Kidney (tissue), 14 donors: ENCODE results near the gene AKAP6. TPM values are rescaled to one million over a fixed set of nuclear protein-coding genes. Genes with fewer than 3 reads are reported as not detected.

ENCODE experiments used
- DNase-seq, 5 donors: peaks; one replicate each; pipeline ENCODE4 v3.0.0-alpha.2; 2013 to 2020
- FAIRE-seq: peaks from 2 replicates; lab custom pipeline; 2012; peaks lifted over from hg19 to GRCh38; lab: Jason Lieb, UNC
- H3K27ac ChIP-seq, 2 donors: one replicate each; pipeline ENCODE4 v1.7.0; 2013; ENCODE audit warnings: low read depth in 2 of 2, low read length in 2 of 2, inconsistent platforms in 1 of 2
- H3K27me3 ChIP-seq: one replicate; pipeline ENCODE4 v1.7.1; 2013; ENCODE audit warnings: low read length, inconsistent platforms; ENCODE audit not compliant: control insufficient read depth, insufficient read depth
- H3K36me3 ChIP-seq, 3 donors: one replicate each; pipeline versions ENCODE4 v1.7.0 to v1.7.1; 2013; ENCODE audit warnings: low read length in 3 of 3, control low read depth in 1 of 3, inconsistent platforms in 1 of 3; ENCODE audit not compliant: insufficient read depth in 3 of 3, control insufficient read depth in 2 of 3
- H3K4me1 ChIP-seq, 3 donors: one replicate each; pipeline versions ENCODE4 v1.7.0 to v1.7.1; 2013; ENCODE audit warnings: low read length in 3 of 3, inconsistent platforms in 1 of 3, low read depth in 1 of 3; ENCODE audit not compliant: control insufficient read depth in 2 of 3, insufficient read depth in 2 of 3
- H3K4me3 ChIP-seq, 3 donors: one replicate each; pipeline versions ENCODE4 v1.7.0 to v1.8.1; 2013; ENCODE audit warnings: low read length in 3 of 3, control low read depth in 1 of 3, inconsistent platforms in 1 of 3
- H3K9ac ChIP-seq, 3 donors: one replicate each; pipeline versions ENCODE4 v1.7.0 to v1.7.1; 2013; ENCODE audit warnings: low read length in 3 of 3, control low read depth in 1 of 3, inconsistent platforms in 1 of 3
- H3K9me3 ChIP-seq, 3 donors: one replicate each; pipeline versions ENCODE4 v1.7.0 to v1.7.1; 2013; ENCODE audit warnings: low read length in 3 of 3, control low read depth in 1 of 3, inconsistent platforms in 1 of 3; ENCODE audit not compliant: control insufficient read depth in 2 of 3, insufficient read depth in 1 of 3
- intact Hi-C: fragments of 100-400 bp; cut with DNase I; formaldehyde crosslinking; loops from one replicate; pipeline ENCODE4 v1.11.1; 2022
- polyA plus RNA-seq: library from polyadenylated mRNA; stranded (reverse); fragments of 350-450 nt; fragmentation: Illumina TruSeq; extraction: RNeasy Lipid Tissue Mini Kit (QIAGEN cat#74804); gene quantifications from one replicate; pipeline ENCODE4 v1.2.3, GENCODE V29; 2014; ENCODE audit warnings: low read depth, low replicate concordance; ENCODE audit not compliant: insufficient read depth
- total RNA-seq: library from RNA; stranded (reverse); fragmentation: NEBNext Ultra II Directional; extraction: Animal tissue kit (Norgen Biotek cat#: 25700); gene quantifications from one replicate; pipeline ENCODE4 v1.2.1, GENCODE V29; 2021
- TF ChIP-seq, protein P1 (sequence below): IDR thresholded peaks from 3 replicates; pipeline ENCODE4 v1.5.1; 2012; ENCODE audit warnings: mild to moderate bottlenecking, moderate library complexity, borderline replicate concordance; ENCODE audit not compliant: insufficient read depth; ENCODE audit errors: extremely low read depth
- donor health status: control.
- donor health status: control.
- donor health status: control.
- donor health status: control.
- donor health status: control.
- donor health status: DM: yes; HTN: yes; CAD: no.
- donor health status: Normal renal cell carcinoma (clear cell type).

The AKAP6 gene
- total and polyA plus RNA-seq, 2 donors from 2014 or later, result 0.92 to 10.5 TPM

DNA sequence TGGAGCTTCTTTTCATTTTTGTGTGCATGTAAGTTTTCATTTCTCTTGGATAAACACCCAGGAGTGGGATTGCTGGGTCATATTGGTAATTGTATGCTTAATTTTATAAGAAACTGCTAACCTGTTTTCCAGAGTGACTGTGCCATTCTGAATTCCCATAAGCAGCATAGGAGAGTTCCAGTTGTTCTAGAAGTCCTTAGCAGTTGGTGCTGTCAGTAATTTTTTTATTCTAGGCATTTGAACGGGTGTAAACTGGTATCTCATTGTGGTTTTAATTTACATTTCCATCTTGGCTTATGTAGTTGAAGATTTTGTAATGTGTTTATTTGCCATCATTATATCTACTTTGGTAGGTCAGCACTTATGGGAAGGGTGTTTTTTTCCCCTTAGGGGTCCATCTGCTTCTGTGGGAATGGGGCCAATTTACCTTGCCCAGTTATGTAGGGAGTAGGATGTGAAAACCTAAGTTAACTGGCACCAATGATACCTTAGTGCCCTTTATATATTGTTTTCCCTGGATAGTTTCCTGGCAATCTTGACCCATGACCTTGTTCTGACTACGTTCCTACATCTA is 202.9 kb downstream of the AKAP6 start:
- Histone ChIP-seq H3K27ac (no peak overlapping the region), H3K4me1 (no peaks in the 10 kb centered on the region), H3K9me3 (no peaks in the 10 kb centered on the region), H3K9ac (no peak overlapping the region), H3K27me3 (no peaks in the 10 kb centered on the region), H3K4me3 (no peak overlapping the region), H3K36me3 (no peaks in the 10 kb centered on the region)
- TF ChIP-seq, protein P1, sequence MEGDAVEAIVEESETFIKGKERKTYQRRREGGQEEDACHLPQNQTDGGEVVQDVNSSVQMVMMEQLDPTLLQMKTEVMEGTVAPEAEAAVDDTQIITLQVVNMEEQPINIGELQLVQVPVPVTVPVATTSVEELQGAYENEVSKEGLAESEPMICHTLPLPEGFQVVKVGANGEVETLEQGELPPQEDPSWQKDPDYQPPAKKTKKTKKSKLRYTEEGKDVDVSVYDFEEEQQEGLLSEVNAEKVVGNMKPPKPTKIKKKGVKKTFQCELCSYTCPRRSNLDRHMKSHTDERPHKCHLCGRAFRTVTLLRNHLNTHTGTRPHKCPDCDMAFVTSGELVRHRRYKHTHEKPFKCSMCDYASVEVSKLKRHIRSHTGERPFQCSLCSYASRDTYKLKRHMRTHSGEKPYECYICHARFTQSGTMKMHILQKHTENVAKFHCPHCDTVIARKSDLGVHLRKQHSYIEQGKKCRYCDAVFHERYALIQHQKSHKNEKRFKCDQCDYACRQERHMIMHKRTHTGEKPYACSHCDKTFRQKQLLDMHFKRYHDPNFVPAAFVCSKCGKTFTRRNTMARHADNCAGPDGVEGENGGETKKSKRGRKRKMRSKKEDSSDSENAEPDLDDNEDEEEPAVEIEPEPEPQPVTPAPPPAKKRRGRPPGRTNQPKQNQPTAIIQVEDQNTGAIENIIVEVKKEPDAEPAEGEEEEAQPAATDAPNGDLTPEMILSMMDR, result no peak
- intact Hi-C loops, result no loop called here
- FAIRE-seq (no peak), DNase-seq (no peak)

DNA sequence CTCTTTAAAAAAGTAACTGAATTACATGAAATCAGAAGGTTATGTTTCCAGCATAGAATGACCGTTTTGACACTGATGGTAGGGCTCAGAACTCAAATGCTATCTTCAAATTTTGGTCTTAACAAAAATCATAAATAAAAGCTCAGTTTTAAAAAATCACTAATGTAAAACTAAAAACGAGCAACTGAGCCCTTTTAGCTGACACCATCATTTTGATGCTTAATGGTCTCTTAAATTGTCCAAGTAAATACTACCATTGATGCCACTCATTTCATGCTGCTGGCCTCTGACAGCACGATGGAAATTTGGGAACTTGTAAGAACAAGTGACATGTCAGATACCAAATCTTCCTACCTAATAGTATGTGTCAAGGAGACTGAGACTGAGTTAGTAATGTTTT is 205.0 kb downstream of the AKAP6 start:
- DNase-seq (no peak), FAIRE-seq (no peak)
- Histone ChIP-seq H3K9ac (no peak overlapping the region), H3K27ac (no peak overlapping the region), H3K4me1 (no peaks in the 10 kb centered on the region), H3K27me3 (no peaks in the 10 kb centered on the region), H3K9me3 (no peaks in the 10 kb centered on the region), H3K4me3 (no peak overlapping the region), H3K36me3 (no peaks in the 10 kb centered on the region)
- intact Hi-C loops, result no loop called here
- TF ChIP-seq, protein P1, result no peak

DNA sequence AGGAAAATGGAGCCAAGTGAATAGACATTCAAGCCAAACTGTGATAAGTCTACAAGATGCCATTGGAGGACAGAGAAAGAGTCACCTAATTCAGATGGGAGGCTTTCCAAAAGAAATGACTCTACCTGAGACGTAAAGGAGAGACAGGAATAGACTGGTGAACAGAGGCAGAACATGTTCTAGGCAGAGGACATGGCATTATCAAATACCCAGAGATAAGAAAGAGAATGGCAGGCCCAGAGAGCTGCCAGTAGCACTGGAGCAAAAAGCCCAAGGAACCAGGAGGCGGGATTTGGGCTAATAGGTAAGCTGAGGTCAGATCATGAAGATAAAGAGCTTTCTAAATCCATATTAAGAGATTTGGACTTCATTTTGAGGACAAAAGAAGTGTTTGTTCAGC is 207.1 kb downstream of the AKAP6 start:
- intact Hi-C loops, result no loop called here
- no peaks in the 10 kb centered on the region for H3K27me3 ChIP-seq
- H3K36me3 ChIP-seq, result no peaks in the 10 kb centered on the region
- H3K4me3 ChIP-seq, result no peak overlapping the region
- DNase-seq, result no peak
- no peaks in the 10 kb centered on the region for H3K4me1 ChIP-seq
- H3K9ac ChIP-seq, result no peak overlapping the region
- no peaks in the 10 kb centered on the region for H3K9me3 ChIP-seq
- TF ChIP-seq, protein P1, result no peak
- no peak overlapping the region for H3K27ac ChIP-seq
- FAIRE-seq, result no peak

DNA sequence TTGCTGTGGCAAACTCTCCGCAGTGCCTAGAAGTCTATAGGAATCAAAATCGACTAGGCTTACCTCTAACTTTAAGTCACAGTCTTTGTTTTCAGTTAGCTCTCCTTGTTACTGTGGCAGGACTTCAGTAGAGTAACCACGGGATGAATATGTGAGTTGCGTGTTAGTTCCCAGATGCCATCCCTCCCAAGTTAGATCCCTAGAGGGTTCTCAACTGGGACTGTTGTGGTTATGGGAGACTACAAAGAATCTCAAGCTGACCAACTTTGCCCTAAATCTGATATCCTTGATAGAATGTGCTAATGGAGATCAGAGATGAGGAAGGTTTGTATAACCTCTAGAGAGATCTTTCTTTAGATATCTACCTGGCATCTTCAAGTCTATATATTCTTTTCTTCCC is 208.1 kb downstream of the AKAP6 start:
- TF ChIP-seq, protein P1, result no peak
- no peaks in the 10 kb centered on the region for H3K36me3 ChIP-seq
- intact Hi-C loops, result no loop called here

More for the DNA sequence above, 208.1 kb downstream of the AKAP6 start:
- Histone ChIP-seq H3K4me3 (no peak overlapping the region), H3K4me1 (no peaks in the 10 kb centered on the region), H3K9ac (no peak overlapping the region), H3K9me3 (no peaks in the 10 kb centered on the region), H3K27ac (no peak overlapping the region), H3K27me3 (no peaks in the 10 kb centered on the region)
- DNase-seq (no peak), FAIRE-seq (no peak)
